Measurements from ENCODE around the gene PIK3R6. TPM values are rescaled to one million over a fixed set of nuclear protein-coding genes. Genes with fewer than 3 reads are reported as not detected.
A peak's percentile ranks its signal among the peaks of the same experiment; 100 is the strongest.

PIK3R6 gene
- total RNA-seq, 1 experiment from 2014 or later, result not detected

DNA sequence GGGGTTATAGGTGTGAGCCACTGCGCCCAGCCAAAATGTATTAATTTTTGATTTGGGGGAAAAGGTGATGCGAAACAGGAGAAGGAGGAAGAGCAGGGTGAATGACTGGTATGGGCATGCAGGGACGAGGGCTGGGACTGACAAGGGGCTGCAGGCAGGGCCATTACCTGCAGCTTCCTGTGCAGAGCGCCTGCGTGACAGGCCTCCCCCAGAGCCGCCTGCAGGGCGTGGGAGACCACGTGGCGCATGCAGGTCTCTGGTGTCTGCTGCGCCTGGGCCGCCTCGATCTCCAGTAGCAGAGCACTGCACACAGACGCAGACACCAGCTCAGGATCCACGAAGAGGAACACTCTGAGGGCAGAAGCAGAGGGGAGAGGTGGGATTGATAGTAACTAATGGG lies 32.4 kb downstream of the PIK3R6 start:
- TF ChIP-seq, protein P1, sequence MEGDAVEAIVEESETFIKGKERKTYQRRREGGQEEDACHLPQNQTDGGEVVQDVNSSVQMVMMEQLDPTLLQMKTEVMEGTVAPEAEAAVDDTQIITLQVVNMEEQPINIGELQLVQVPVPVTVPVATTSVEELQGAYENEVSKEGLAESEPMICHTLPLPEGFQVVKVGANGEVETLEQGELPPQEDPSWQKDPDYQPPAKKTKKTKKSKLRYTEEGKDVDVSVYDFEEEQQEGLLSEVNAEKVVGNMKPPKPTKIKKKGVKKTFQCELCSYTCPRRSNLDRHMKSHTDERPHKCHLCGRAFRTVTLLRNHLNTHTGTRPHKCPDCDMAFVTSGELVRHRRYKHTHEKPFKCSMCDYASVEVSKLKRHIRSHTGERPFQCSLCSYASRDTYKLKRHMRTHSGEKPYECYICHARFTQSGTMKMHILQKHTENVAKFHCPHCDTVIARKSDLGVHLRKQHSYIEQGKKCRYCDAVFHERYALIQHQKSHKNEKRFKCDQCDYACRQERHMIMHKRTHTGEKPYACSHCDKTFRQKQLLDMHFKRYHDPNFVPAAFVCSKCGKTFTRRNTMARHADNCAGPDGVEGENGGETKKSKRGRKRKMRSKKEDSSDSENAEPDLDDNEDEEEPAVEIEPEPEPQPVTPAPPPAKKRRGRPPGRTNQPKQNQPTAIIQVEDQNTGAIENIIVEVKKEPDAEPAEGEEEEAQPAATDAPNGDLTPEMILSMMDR (conservative IDR thresholded peaks at IDR 0.05), result no peak
- Histone ChIP-seq H2BK5ac (ENCODE audit: insufficient read length, low read length) (no peak overlapping the region), H4K20me1 (ENCODE audit: control insufficient read depth, insufficient read depth, insufficient read length) (no peaks in the 10 kb centered on the region), H3K79me1 (ENCODE audit: insufficient read depth, low read depth, low read length, poor library complexity, severe bottlenecking) (no peaks in the 10 kb centered on the region), H2BK15ac (ENCODE audit: low read depth, low read length) (no peak overlapping the region), H2BK12ac (ENCODE audit: insufficient read length, low read depth, low read length) (no peak overlapping the region), H2BK120ac (ENCODE audit: low read depth, low read length, poor library complexity, severe bottlenecking) (no peak overlapping the region), H3K23ac (ENCODE audit: insufficient read length, low read depth, low read length) (no peak overlapping the region), H3K14ac (ENCODE audit: insufficient read depth, low read length) (no peak overlapping the region), H3K27me3 (ENCODE audit: insufficient read depth, low read length) (no peaks in the 10 kb centered on the region; the same call in 1 of the 2 replicates), H3K79me2 (ENCODE audit: insufficient read depth, low read length) (no peaks in the 10 kb centered on the region), H4K8ac (replicated peaks; ENCODE audit: insufficient read length, low read depth, low read length) (no peak overlapping the region), H2AK5ac (ENCODE audit: insufficient read length, low read length) (no peak overlapping the region), H3K4ac (ENCODE audit: low read depth, low read length) (no peak overlapping the region), H3K9ac (ENCODE audit: extremely low read depth, insufficient read length, low read length) (no peak overlapping the region), H3K27ac (ENCODE audit: insufficient read length, low read depth, low read length) (no peak overlapping the region), H3T11ph (ENCODE audit: low read length) (no peak overlapping the region), H3K56ac (ENCODE audit: insufficient read length, low read depth, low read length) (no peak overlapping the region), H4K91ac (ENCODE audit: insufficient read length, low read depth, low read length) (no peak overlapping the region), H3K9me3 (ENCODE audit: control insufficient read depth, low read depth, low read length) (no peaks in the 10 kb centered on the region), H3K4me1 (ENCODE audit: insufficient read depth, low read length) (no peaks in the 10 kb centered on the region), H3K23me2 (ENCODE audit: insufficient read length, low read depth, low read length, poor library complexity, severe bottlenecking) (peaks cover 2% of the 10 kb centered on the region), H3K4me2 (ENCODE audit: insufficient read depth, insufficient read length, low read length) (no peak overlapping the region), H2BK20ac (ENCODE audit: low read depth, low read length, poor library complexity, severe bottlenecking) (no peak overlapping the region), H3K18ac (ENCODE audit: insufficient read length, low read depth, low read length) (no peak overlapping the region), H2AFZ (ENCODE audit: low read length) (no peak overlapping the region), H4K5ac (ENCODE audit: insufficient read length, low read depth, low read length) (no peak overlapping the region)
- DNase-seq, result no peak
- Mint-ChIP-seq H3K27me3 (ENCODE audit: low read depth) (peaks cover 12% of the 10 kb centered on the region), H3K4me3 (0 out of 5 replicates have a peak overlapping the region, but pooled peaks of 1 of the 2 experiments have one; percentile 26), H3K9me3 (peaks cover 0 to 1% of the 10 kb centered on the region in 2 experiments; a peak in 1 of 5 replicates), H3K27ac (peak overlapping the region in 1 of 3 experiments; percentile 93; a peak in 1 of 7 replicates), H3K4me1 (peaks cover 10 to 22% of the 10 kb centered on the region in 2 experiments; a peak in 3 of 4 replicates), H3K36me3 (ENCODE audit: insufficient read depth in 1 of 3, low read depth in 3 of 3) (no peaks in the 10 kb centered on the region)
- WGBS (ENCODE audit: extremely low coverage, insufficient read length, low lambda C conversion rate), result no CpG with 5 or more reads among the region's 14 CpGs
